ENCODE data around the gene ALOXE3.
A peak's percentile ranks its signal among the peaks of the same experiment; 100 is the strongest.
"Not testable (repeated sequence)": the region's sequence is repeated elsewhere in the genome, so short reads cannot be mapped to it uniquely, and the experiment has no call there.

The ALOXE3 gene

GRCh38 chr17:8122422-8122923 is 4.2 kb upstream of the ALOXE3 start:
- DNase-seq (ENCODE audit: low read depth, low spot score) = peak; percentile 40

DNA sequence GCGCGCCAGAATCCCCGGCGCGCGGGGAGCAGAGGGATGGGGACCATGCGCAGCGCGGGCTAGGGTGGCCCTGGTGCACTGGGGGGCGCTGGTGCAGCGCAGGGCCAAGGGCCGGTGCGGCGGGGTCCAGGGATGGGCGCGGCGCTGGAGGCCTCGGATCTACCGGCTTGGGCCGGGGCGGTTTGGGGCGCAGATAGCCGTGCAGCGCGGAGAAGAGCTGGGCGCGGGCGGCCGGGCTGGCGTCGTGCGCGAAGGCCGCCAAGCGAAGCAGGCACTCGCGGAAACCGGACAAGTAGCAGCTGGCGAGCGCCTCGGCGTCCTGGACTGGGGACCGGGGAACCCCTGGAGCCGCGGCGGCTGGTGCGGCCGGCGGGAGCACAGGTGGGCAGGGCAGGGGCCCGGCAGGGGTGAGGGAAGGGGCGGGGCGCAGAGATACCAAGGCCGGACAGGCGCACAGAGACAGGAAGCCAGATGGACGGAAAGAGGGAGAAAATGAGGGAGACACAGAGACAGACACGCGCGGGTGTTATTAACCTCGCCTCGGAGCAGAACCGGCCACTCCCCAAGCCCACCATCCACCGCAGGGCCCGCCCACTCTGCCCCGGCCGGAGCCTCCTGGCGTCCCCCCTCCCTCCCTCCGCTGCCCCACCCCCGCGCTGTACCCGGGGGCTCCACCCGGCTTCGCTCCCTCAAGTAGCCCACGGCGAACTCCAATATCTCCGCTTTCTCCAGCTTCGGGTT is 3.5 kb upstream of the ALOXE3 start:
- DNase-seq (ENCODE audit: low read depth, low spot score) = peak; percentile 74

GRCh38 chr17:8121407-8121680 is 3.0 kb upstream of the ALOXE3 start:
- no peak for DNase-seq (ENCODE audit: low read depth, low spot score)

DNA sequence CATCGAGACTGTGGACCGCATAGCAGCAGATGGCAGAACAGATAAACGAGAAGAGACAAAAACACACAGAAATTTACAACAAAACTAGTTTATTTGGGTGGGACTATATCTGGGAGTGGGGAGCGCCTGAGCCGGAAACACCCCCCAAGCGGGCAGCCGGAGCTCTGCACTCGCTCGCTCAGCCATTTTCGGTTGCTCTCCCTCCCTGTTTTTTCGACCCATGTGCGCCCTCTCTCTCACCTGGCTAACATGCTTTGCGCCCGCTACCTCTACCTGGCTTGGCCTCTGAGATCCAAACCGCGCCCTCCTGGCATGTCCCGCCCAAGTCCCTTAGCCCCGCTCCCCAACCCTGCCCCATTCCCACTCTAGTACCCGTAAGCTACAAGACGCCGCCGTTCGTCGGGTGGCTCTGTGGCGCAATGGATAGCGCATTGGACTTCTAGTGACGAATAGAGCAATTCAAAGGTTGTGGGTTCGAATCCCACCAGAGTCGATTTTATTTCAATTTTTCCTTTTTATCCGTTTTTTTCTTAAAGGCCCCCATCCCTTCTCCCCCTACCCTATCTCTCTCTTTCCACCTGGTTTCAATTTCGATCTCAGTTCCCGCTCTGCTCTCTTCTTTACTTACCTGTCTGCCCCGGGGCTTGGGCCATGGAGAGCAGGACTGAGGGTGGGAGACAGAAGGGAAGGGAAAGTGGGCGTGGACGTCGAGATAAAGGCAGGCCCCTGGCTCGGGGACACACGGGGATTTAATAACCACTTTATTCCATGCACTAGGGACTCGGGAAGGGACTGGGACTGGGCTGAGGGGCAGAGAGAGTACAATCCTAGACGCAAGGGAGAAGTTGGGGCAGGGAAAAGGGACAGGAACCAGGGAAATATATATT is 2.4 kb upstream of the ALOXE3 start:
- peak; percentile 95 for DNase-seq (ENCODE audit: low read depth, low spot score)

DNA sequence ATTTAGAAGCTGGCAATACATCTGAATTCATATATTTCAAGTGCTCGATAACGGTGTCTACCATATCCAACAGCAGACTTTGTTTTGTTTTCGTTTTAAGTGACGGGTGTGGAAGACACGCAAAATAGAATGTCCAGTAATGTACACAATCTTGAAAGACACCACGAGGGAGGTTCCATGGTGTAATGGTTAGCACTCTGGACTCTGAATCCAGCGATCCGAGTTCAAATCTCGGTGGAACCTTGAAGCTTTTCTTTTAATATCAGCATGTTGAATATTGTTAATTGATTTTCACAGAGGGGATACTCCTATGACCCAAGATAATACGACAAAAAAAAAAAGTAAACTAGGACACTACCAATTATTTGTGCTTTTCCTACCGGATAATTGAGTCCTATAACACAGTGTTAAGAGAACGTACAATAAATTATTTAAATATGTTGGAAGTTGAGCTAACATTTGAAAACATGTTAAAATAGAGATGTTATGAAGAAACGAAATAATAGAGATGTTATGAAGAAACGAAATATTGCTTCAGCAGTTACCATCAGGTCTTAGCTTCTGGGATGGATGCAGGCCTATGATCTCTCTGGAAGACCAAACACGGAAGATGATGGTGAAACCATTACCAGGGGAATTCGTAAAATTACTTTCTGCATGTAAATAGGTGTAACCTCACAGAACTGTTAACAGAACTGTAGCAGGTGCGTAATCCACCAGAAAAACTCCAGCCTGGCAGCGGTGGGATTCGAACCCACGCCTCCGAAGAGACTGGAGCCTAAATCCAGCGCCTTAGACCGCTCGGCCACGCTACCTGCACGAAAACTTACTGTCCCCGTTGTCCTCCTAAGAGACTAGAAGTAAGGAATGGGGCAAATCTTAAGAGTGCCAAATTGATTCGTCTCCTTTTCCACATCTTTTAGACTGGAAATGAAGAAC is 1.5 kb upstream of the ALOXE3 start:
- peak; percentile 97 for DNase-seq (ENCODE audit: low read depth, low spot score)

DNA sequence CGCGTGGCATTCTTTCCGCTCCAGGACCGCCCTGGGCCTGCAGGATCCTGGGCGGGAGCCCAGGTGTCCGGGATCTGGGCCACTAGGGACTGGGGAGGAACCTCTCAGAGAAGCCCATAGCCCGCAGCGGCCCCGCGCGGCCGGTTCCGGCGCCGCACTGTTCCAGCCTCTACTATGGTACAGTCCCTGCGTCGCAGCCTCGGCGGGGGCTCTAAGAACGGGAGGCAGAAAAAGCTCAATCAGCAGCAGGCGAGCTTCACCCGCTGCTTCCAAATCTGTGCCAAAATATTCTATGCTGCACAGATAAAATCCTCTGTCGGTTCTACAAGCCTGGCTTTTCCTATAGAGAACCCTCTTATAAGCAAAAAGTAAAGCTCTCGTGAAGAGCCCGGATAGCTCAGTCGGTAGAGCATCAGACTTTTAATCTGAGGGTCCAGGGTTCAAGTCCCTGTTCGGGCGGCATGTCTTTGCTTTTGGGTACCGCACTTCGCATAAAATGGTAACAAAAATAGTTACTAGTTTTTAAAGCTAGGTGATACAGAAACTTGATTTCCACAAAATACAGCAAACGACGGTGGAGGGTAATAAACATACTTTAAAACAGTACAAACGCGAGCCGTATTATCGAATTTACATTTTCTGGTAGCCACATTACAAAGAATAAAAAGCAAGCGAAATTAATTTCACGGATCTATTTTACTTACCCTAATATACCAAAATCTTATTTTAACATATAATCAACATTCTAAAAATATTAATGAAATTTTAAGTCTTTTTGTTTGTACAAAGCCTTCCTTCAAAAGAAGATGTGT is 661 bp upstream of the ALOXE3 start:
- DNase-seq (ENCODE audit: low read depth, low spot score) = peak; percentile 93

DNA sequence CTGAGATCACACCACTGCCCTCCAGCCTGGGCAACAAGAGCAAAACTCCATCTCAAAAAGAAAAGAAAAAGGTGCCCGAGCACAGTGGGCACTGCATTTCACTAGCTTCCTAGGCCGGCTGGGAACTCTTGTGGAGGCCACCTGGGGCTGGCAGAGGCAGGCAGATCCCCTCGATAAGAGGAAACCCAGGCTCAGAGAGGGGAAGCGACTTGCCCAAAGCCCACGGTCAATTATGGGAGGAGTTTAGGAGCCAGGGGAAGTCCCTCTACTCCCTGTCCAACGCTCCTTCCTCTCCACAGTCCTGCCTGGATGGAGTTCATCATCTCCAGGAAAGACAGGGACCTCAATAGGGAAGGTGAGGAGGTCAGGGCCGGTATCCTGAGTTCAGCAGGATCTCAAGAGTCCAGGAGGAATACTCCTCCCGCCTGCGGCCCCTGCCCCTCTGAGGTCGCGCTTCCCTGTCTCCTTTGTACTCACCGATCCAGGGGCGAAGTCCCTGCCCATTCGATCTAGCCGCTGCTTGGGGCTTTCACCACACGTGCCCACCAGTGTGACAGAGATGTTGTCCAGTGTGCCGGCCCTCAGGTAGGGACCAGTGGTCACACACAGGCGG is 841 bp downstream of the ALOXE3 start:
- no peak for DNase-seq (ENCODE audit: low read depth, low spot score)

DNA sequence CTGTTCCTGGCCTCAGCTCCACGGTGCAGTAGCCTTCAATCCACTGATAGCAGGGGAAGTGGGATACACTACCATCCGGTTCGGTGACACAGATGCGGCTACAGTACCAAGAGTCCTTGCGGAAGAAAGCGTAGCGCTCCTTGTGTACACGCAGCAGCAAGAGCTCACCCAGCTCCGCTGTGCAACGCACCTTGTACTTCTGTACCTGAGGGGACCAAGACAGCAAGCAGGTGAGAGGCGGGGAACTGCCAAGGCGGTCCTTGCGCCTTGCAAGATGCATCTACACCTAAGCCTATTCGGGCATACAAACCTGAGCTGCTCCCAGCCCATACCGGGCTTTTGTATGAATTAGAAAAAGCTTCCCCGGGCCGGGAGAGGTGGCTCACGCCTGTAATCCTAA is 1.5 kb downstream of the ALOXE3 start:
- DNase-seq (ENCODE audit: low read depth, low spot score) = no peak

DNA sequence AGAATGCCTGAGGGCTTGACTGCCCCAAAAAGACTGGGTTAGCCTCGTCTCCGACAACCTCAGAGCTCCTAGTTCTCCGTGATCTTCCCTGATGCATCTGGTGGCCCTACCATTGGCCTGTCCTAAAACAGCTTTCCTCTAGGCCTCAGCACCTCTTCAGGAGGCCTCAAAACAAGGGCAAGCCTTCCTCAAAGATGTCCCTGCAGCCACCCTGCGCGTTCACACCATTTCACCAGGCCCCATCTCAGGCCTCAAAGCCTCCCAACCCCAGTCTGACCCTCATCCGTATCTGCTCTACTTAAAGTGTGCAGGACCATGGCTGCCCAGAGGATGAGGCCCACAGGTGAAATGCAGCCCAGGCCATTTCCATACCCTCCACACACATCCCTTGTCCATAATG is 7.4 kb downstream of the ALOXE3 start:
- no peak for DNase-seq (ENCODE audit: low read depth, low spot score)

DNA sequence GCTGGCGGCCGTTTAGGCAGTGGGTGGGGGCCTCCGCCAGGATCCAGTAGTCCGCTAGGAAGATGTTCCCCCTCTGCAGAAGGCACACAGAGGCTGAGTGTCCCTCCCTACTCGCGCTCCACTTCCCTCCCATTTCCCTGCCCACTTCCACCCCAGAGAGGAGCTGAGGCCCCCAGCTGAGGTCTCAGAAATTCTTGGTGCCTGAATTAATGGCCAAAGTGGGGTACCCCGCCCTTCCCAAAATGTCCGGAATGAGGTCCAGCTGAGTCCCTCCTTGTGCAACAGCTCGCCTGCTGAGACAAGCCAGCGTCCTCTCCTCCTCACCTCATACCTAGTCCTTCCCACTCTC is 7.9 kb downstream of the ALOXE3 start:
- no peak for DNase-seq (ENCODE audit: low read depth, low spot score)

DNA sequence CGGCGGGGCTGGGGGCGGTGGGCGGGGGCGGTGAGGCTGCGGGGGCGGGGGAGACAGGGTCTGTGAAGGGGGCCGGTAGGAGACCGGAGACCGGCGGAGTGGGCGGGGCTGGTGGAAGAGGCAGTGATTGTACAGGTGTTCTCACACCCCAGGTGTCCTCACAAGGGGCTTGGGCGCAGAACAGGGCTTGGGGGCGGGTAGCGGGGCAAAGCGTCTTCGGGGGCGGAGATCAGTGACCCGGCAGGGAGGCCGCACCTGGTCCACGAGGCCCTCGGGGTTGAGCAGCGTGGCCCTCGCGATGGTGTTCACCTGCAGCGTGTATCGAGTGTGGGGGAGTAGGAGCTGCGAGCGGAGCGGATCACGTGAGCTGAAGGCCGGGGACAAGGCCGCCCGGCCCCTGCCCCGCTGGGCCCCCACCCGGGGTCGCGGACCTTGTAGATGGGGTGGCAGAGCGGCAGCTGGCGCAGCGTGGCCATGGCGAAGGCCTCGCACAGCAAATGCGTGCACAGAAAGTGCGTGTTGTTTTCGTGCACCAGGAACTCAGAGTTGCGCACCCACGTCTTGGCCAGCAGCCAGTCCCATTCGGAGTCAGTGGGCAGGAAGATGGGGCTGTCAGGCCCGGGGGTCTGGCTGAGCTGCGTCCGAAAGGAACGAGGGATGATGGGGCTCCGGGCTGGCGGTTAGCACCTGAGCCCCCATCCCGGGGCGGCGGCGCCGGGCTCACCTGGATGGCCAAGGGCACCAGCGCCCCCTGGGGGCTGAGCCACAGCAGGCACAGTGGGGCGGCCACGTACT is 8.5 kb downstream of the ALOXE3 start:
- DNase-seq (ENCODE audit: low read depth, low spot score) = peak; percentile 80

GRCh38 chr17:8108972-8109660 is 9.2 kb downstream of the ALOXE3 start:
- DNase-seq (ENCODE audit: low read depth, low spot score) = no peak

- DNase-seq (ENCODE audit: low read depth, low spot score) = not testable (repeated sequence)
These were observed 11.3 kb downstream of the ALOXE3 start for GRCh38 chr17:8106980-8107379.

GRCh38 chr17:8105957-8106398 is 12.3 kb downstream of the ALOXE3 start:
- no peak for DNase-seq (ENCODE audit: low read depth, low spot score)

DNA sequence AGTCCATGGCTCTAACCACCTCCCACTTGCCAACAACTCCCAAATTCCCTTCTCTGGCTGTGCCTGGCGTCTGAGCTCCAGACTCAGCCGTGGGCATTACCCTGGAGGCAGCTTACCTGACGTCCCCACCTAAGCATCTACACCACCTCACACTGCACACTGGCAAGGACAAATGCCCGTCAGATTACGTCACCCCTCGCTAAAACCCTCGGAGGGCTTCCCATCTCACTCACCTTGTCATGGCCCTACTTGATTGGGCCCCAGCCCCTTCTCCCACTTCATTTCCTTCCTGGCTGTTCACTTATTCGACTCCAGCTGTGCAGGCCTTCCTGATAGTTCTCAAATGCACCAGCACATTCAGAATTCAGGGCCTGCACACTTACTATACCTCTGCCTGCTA is 13.4 kb downstream of the ALOXE3 start:
- DNase-seq (ENCODE audit: low read depth, low spot score) = no peak

DNA sequence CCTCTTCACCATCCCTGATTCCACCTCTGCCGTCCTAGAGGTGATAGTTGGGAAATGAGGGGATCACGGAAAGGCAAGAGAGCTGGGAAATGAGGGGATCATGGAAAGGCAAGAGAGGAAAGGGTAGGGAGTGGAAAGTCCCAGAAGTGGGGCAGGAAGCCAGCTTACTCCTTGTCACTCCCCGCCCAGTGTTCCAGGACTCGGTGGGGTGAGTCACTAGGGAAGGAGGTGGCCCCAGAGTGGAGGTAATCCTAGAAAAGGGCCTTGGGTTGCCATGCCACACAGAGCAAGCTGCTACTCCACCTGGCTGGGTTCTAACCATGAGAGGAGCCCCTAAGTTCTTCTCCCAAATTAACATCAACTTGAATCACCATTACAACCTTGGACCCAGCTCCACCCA is 14.8 kb downstream of the ALOXE3 start:
- DNase-seq (ENCODE audit: low read depth, low spot score) = no peak

DNA sequence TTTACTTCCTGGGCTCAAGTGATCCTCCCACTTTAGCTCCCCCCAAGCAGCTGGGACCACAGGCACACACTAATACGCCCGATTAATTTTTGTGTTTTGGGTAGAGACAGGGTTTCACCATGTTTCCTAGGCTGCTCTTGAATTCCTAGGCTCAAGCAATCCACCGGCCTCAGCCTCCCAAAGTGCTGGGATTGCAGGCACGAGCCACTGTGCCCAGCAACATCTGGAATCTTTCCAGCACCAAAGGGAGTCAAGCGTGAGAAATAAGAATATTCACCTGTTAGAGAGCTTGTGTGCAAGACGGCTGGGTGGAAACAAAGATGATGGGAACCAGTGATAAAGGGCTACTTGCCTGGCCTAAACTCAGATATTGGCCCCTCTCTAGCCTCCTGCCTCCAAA is 16.6 kb downstream of the ALOXE3 start:
- DNase-seq (ENCODE audit: low read depth, low spot score) = no peak

- no peak for DNase-seq (ENCODE audit: low read depth, low spot score)
These were observed 17.6 kb downstream of the ALOXE3 start for GRCh38 chr17:8100763-8101162.

- no peak for DNase-seq (ENCODE audit: low read depth, low spot score)
These were observed 18.2 kb downstream of the ALOXE3 start for GRCh38 chr17:8100111-8100510.

Data from ELF-1 (cell line).